ENCODE data around the gene CNIH1. TPM values are rescaled to one million over a fixed set of nuclear protein-coding genes. Genes with fewer than 3 reads are reported as not detected.

Gene CNIH1
- total and polyA plus RNA-seq, 4 experiments from 2014 or later: 46.9 to 128 (median 71.6) TPM

DNA sequence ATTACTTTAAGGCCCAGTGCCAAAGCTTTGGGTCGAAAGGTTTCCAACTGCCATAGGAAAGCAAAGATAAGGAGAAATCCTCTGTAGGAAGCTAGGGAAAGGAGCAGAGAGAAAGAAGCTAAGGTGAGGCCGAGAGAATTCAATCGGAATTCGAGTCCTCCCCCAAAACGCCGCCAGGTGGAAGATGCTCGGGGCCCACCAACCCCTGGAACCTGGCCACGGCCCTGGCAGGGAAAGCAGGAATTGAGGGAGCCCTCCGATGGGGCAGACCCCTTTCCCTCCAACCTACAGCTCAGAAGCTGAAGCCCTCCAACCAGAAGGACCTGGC is 47.1 kb upstream of the CNIH1 start:
- intact Hi-C loops (cut with micrococcal nuclease): loop anchor here (1.0 to 5.0 kb wide), 4 partner anchors 78 to 414 kb away; partner anchors contain the start of genes CDKN3 and GCH1
- H3K9me3 ChIP-seq (ENCODE audit: control insufficient read depth in 1 of 2, low read length in 2 of 2): no peaks in the 10 kb centered on the region
- no peaks in the 10 kb centered on the region for H3K27me3 ChIP-seq (ENCODE audit: insufficient read depth, low read length)
- H3K36me3 ChIP-seq (ENCODE audit: insufficient read depth, low read length): no peaks in the 10 kb centered on the region
- Mint-ChIP-seq H3K9me3 (peaks cover 0 to 2% (median 0%) of the 10 kb centered on the region in 8 donors), H3K36me3 (peaks cover 0 to 17% of the 10 kb centered on the region in 2 donors), H3K4me1 (peaks cover 48 to 72% (median 60%) of the 10 kb centered on the region in 4 donors), H3K27me3 (no peaks in the 10 kb centered on the region), H3K27ac (peak overlapping the region; percentile 89 to 97 (median 95)), H3K4me3 (peak overlapping the region; percentile 73 to 97 (median 94))
- peak overlapping the region; percentile 7 to 66 for H3K4me3 ChIP-seq (ENCODE audit: low read length in 2 of 2)
- ChIA-PET POLR2A (ENCODE audit: partially characterized antibody) (interaction anchor here (0.8 to 4.5 kb wide), 10 partner anchors 13 to 92 kb away, joined by 3 to 53 read pairs (median 4); partner anchors contain the start of genes CDKN3, CGRRF1 and CNIH1), CTCF (ENCODE audit: partially characterized antibody) (interaction anchor here (0.8 to 5.5 kb wide), 10 partner anchors 14 to 285 kb away, joined by 3 to 55 read pairs (median 4); partner anchors contain the start of genes CGRRF1 and CNIH1)
- H3K4me1 ChIP-seq (ENCODE audit: insufficient read depth, low read length): peaks cover 59% of the 10 kb centered on the region
- peak overlapping the region; percentile 80 for H3K27ac ChIP-seq (ENCODE audit: low read depth, low read length)
- no peak for DNase-seq

DNA sequence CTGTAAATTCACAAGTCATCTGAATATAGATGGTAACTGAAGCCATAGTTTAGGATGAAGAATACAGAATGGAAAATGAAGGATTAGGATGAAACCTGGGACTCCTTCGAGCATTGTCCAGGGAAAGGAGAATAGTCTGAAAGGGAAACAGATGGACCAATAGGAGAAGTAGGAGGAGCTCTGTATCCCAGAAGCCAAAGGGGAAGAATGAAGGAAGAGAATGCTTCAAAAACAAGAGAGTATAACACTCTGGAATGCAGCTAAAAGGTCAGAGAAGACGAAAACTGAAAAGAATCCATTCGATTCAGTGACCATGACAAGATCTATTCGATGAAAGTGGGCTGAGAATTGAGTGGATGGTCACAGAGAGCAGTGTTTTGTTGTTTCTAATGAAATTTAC is 46.6 kb upstream of the CNIH1 start:
- Histone ChIP-seq H3K9me3 (ENCODE audit: control insufficient read depth in 1 of 2, low read length in 2 of 2) (no peaks in the 10 kb centered on the region), H3K4me3 (ENCODE audit: low read length in 2 of 2) (peak overlapping the region; percentile 7 to 66), H3K27me3 (ENCODE audit: insufficient read depth, low read length) (no peaks in the 10 kb centered on the region), H3K36me3 (ENCODE audit: insufficient read depth, low read length) (no peaks in the 10 kb centered on the region), H3K4me1 (ENCODE audit: insufficient read depth, low read length) (peaks cover 64% of the 10 kb centered on the region), H3K27ac (ENCODE audit: low read depth, low read length) (peak overlapping the region; percentile 80)
- CTCF ChIA-PET (ENCODE audit: partially characterized antibody): interaction anchor here (1.1 to 5.5 kb wide), 8 partner anchors 13 to 81 kb away, joined by 3 to 55 read pairs (median 4); partner anchors contain the start of gene CGRRF1
- peaks cover 4 to 22% of the 10 kb centered on the region in 2 donors for H3K36me3 Mint-ChIP-seq
- intact Hi-C loops (cut with micrococcal nuclease): loop anchor here (1.0 to 5.0 kb wide), 4 partner anchors 79 to 415 kb away; partner anchors contain the start of genes CDKN3 and GCH1
- DNase-seq: no peak
- H3K4me3 Mint-ChIP-seq: peak overlapping the region; percentile 73 to 97 (median 94)
- H3K27ac Mint-ChIP-seq: peak overlapping the region; percentile 89 to 97 (median 95)
- H3K4me1 Mint-ChIP-seq: peaks cover 50 to 77% (median 63%) of the 10 kb centered on the region in 4 donors
- H3K9me3 Mint-ChIP-seq: peaks cover 0 to 4% (median 0%) of the 10 kb centered on the region in 8 donors
- no peaks in the 10 kb centered on the region for H3K27me3 Mint-ChIP-seq
- POLR2A ChIA-PET (ENCODE audit: partially characterized antibody): interaction anchor here (1.0 to 4.5 kb wide), 7 partner anchors 22 to 80 kb away, joined by 3 to 53 read pairs (median 3); partner anchors contain the start of genes CGRRF1 and CNIH1

DNA sequence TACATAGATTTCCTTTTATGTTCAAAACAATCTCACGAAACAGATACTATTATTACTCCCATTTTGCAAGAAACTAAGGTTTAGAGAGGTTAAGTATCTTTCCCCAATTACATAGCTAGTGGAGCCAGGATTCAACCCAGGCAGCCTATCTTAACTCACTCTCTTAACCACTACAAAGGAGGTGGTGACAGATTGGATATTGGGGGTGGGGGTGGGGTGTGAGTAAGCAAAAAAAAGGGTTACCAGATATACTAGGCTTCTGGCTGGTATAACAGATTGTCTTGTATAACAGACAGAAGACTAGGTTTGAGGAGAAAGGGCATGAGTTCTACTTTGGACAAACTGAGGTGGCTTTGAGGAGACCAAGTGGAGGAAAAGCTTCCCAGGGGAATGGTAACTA is 45.5 kb upstream of the CNIH1 start:
- peak in 1 of 5 donors; percentile 11 for DNase-seq

DNA sequence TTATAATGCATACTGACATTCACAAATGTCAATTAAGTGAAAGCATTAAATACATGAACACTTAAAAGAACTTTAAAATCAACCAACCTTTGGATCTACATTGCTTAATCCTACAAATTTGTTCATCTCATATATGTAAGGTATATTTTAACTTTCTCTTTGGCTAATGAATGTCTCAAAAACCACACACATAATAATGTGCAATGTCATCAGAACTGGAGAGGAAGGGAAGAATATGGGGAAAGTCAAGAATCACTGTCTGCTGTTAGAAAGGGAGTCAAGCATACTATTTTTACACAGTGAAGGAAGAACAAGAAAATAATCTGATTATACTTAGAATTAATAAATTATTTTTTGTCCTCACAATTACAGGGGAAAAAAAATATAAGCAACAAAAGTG is 42.7 kb upstream of the CNIH1 start:
- H3K4me3 Mint-ChIP-seq: peak overlapping the region in 4 of 8 donors; percentile 3 to 46 (median 6)
- Histone ChIP-seq H3K9me3 (ENCODE audit: control insufficient read depth in 1 of 2, low read length in 2 of 2) (no peaks in the 10 kb centered on the region), H3K4me1 (ENCODE audit: insufficient read depth, low read length) (peaks cover 52% of the 10 kb centered on the region), H3K27ac (ENCODE audit: low read depth, low read length) (no peak overlapping the region), H3K4me3 (ENCODE audit: low read length in 2 of 2) (no peak overlapping the region), H3K36me3 (ENCODE audit: insufficient read depth, low read length) (peaks cover 23% of the 10 kb centered on the region), H3K27me3 (ENCODE audit: insufficient read depth, low read length) (no peaks in the 10 kb centered on the region)
- peaks cover 10 to 49% of the 10 kb centered on the region in 2 donors for H3K36me3 Mint-ChIP-seq
- POLR2A ChIA-PET (ENCODE audit: partially characterized antibody): interaction anchor here (1.3 kb wide), 1 partner anchor 26 kb away, joined by 4 read pairs; the partner anchor contains the start of gene CGRRF1
- DNase-seq: no peak
- intact Hi-C loops (cut with micrococcal nuclease): no loop called here
- no peaks in the 10 kb centered on the region for H3K27me3 Mint-ChIP-seq
- CTCF ChIA-PET (ENCODE audit: partially characterized antibody): interaction anchor here (1.0 to 1.2 kb wide), 2 partner anchors 20 to 40 kb away, joined by 3 read pairs; no protein-coding TSS in a partner anchor
- H3K9me3 Mint-ChIP-seq: peaks cover 0 to 4% (median 0%) of the 10 kb centered on the region in 8 donors
- peak overlapping the region in 4 of 7 donors; percentile 13 to 89 (median 50) for H3K27ac Mint-ChIP-seq
- H3K4me1 Mint-ChIP-seq: peaks cover 36 to 56% (median 48%) of the 10 kb centered on the region in 4 donors

More for the DNA sequence above, 45.5 kb upstream of the CNIH1 start:
- H3K4me1 Mint-ChIP-seq: peaks cover 51 to 78% (median 63%) of the 10 kb centered on the region in 4 donors
- Histone ChIP-seq H3K27ac (ENCODE audit: low read depth, low read length) (no peak overlapping the region), H3K27me3 (ENCODE audit: insufficient read depth, low read length) (no peaks in the 10 kb centered on the region), H3K9me3 (ENCODE audit: control insufficient read depth in 1 of 2, low read length in 2 of 2) (no peaks in the 10 kb centered on the region), H3K4me1 (ENCODE audit: insufficient read depth, low read length) (peaks cover 70% of the 10 kb centered on the region), H3K4me3 (ENCODE audit: low read length in 2 of 2) (no peak overlapping the region), H3K36me3 (ENCODE audit: insufficient read depth, low read length) (peaks cover 6% of the 10 kb centered on the region)
- intact Hi-C loops (cut with micrococcal nuclease): loop anchor here (5.0 kb wide), 2 partner anchors 286 to 416 kb away; partner anchors contain the start of gene GCH1
- H3K27me3 Mint-ChIP-seq: no peaks in the 10 kb centered on the region
- H3K4me3 Mint-ChIP-seq: peak overlapping the region; percentile 70 to 97 (median 94)
- ChIA-PET CTCF (ENCODE audit: partially characterized antibody) (interaction anchor here (0.6 to 5.5 kb wide), 3 partner anchors 12 to 305 kb away, joined by 3 to 55 read pairs (median 5); partner anchors contain the start of gene CGRRF1), POLR2A (ENCODE audit: partially characterized antibody) (no interaction called here)
- peak overlapping the region; percentile 36 to 97 (median 73) for H3K27ac Mint-ChIP-seq
- H3K36me3 Mint-ChIP-seq: peaks cover 10 to 31% of the 10 kb centered on the region in 2 donors
- H3K9me3 Mint-ChIP-seq: peaks cover 0 to 4% (median 0%) of the 10 kb centered on the region in 8 donors

DNA sequence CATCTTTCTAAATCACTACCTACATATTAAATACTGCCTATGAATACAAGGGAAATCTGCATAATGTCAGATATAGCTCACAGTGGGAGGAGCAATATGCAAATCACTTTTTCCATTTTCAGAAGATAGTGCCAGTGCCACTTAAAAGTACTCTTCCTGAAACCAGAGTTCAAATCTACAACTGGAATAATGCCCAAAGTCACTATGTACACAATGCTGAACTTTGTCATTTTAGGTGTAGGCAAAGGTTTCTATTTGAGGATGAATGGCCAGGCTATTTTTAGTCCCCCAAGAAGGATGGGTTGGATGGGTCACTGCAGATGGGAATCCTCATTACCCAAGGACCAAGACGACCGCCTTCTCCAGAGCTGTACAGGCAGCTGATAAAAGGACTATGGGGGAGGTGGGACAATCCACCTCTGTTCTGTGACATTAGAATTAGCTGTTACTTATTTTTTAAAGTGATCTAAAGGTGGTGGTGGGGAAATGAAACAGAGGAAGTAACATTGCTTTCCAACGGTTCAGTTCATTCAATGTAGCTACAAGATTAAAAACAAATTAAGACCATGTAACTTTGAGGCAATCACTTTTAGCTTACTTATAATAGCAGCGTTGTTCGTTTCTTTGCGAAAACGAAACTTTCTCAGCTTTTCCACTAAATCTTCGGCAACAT is 42.0 kb upstream of the CNIH1 start:
- no peaks in the 10 kb centered on the region for H3K27me3 ChIP-seq (ENCODE audit: insufficient read depth, low read length)
- H3K4me3 Mint-ChIP-seq: peak overlapping the region in 1 of 8 donors; percentile 3
- intact Hi-C loops (cut with micrococcal nuclease): no loop called here
- POLR2A ChIA-PET (ENCODE audit: partially characterized antibody): no interaction called here
- peak overlapping the region in 4 of 7 donors; percentile 19 to 89 (median 62) for H3K27ac Mint-ChIP-seq
- H3K36me3 Mint-ChIP-seq: peaks cover 16 to 53% of the 10 kb centered on the region in 2 donors
- DNase-seq: no peak
- H3K27ac ChIP-seq (ENCODE audit: low read depth, low read length): no peak overlapping the region
- no peaks in the 10 kb centered on the region for H3K27me3 Mint-ChIP-seq
- no peak overlapping the region for H3K4me3 ChIP-seq (ENCODE audit: low read length in 2 of 2)
- H3K36me3 ChIP-seq (ENCODE audit: insufficient read depth, low read length): peaks cover 29% of the 10 kb centered on the region
- peaks cover 0 to 4% (median 0%) of the 10 kb centered on the region in 8 donors for H3K9me3 Mint-ChIP-seq
- peaks cover 35 to 57% (median 46%) of the 10 kb centered on the region in 4 donors for H3K4me1 Mint-ChIP-seq
- CTCF ChIA-PET (ENCODE audit: partially characterized antibody): interaction anchor here (1.0 to 1.2 kb wide), 2 partner anchors 26 to 39 kb away, joined by 3 to 4 read pairs; partner anchors contain the start of gene CGRRF1
- peaks cover 50% of the 10 kb centered on the region for H3K4me1 ChIP-seq (ENCODE audit: insufficient read depth, low read length)
- no peaks in the 10 kb centered on the region for H3K9me3 ChIP-seq (ENCODE audit: control insufficient read depth in 1 of 2, low read length in 2 of 2)

DNA sequence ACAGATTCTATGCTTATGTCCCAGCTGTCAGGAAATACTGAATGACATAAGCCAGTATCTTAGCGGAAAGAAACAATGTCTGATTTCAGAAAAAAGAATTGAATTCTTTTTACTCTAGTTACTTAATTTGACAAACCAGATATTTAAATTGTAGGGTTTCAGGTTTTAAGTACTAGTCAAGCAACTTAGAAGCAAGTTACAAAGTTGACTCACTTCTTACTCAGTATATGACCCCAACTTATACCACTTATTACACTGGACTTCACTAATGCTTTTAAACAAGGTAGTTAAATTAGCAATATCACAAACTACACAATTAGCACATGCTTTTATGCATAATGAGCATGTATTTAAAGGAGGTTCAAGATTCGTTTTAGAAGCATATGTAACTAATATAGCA is 40.5 kb upstream of the CNIH1 start:
- DNase-seq: no peak
- H3K4me3 Mint-ChIP-seq: no peak overlapping the region
- no peak overlapping the region for H3K27ac Mint-ChIP-seq
- ChIA-PET CTCF (ENCODE audit: partially characterized antibody) (no interaction called here), POLR2A (ENCODE audit: partially characterized antibody) (no interaction called here)
- H3K4me3 ChIP-seq (ENCODE audit: low read length in 2 of 2): no peak overlapping the region
- peaks cover 29% of the 10 kb centered on the region for H3K36me3 ChIP-seq (ENCODE audit: insufficient read depth, low read length)
- peaks cover 24 to 60% of the 10 kb centered on the region in 2 donors for H3K36me3 Mint-ChIP-seq
- H3K27ac ChIP-seq (ENCODE audit: low read depth, low read length): no peak overlapping the region
- no peaks in the 10 kb centered on the region for H3K9me3 ChIP-seq (ENCODE audit: control insufficient read depth in 1 of 2, low read length in 2 of 2)
- peaks cover 28 to 44% (median 34%) of the 10 kb centered on the region in 4 donors for H3K4me1 Mint-ChIP-seq
- H3K27me3 ChIP-seq (ENCODE audit: insufficient read depth, low read length): no peaks in the 10 kb centered on the region
- intact Hi-C loops (cut with micrococcal nuclease): no loop called here
- peaks cover 0 to 2% (median 0%) of the 10 kb centered on the region in 8 donors for H3K9me3 Mint-ChIP-seq
- H3K4me1 ChIP-seq (ENCODE audit: insufficient read depth, low read length): peaks cover 35% of the 10 kb centered on the region
- H3K27me3 Mint-ChIP-seq: no peaks in the 10 kb centered on the region
